ENCODE data around the gene GABBR2. TPM values are rescaled to one million over a fixed set of nuclear protein-coding genes. Genes with fewer than 3 reads are reported as not detected.

The GABBR2 gene
- total RNA-seq, 1 experiment from 2014 or later = 0.33 TPM

- intact Hi-C loops (cut with micrococcal nuclease; ENCODE audit: unreplicated experiment) = loop anchor here (1.0 to 5.0 kb wide), 4 partner anchors 58 to 341 kb away; partner anchors contain the start of genes TRIM14 and TRMO
- H3K36me3 Mint-ChIP-seq (ENCODE audit: insufficient read depth, unreplicated experiment) = no peaks in the 10 kb centered on the region
- CTCF ChIA-PET = interaction anchor here (0.7 to 1.9 kb wide), 3 partner anchors 41 to 1562 kb away, joined by 3 to 7 read pairs (median 3); no protein-coding TSS in a partner anchor
- H3K4me1 Mint-ChIP-seq (ENCODE audit: low read depth, unreplicated experiment) = no peaks in the 10 kb centered on the region
- H3K4me3 Mint-ChIP-seq (ENCODE audit: low read depth, unreplicated experiment) = no peak overlapping the region
- BruUV-seq (replicated peaks) = no TSS peak
- peaks cover 21% of the 10 kb centered on the region for H3K27me3 Mint-ChIP-seq (ENCODE audit: unreplicated experiment)
- DNase-seq = peak; percentile 75
- no peaks in the 10 kb centered on the region for H3K9me3 Mint-ChIP-seq (ENCODE audit: low read depth, unreplicated experiment)
- H3K27ac Mint-ChIP-seq (ENCODE audit: unreplicated experiment) = no peak overlapping the region
- peak; percentile 80 for TF ChIP-seq CTCF (IDR thresholded peaks at IDR 0.05; ENCODE audit: unreplicated experiment)
Measured at GRCh38 chr9:98263482-98264357, 445.0 kb downstream of the GABBR2 start.

GRCh38 chr9:98263080-98263479 lies 445.7 kb downstream of the GABBR2 start:
- peaks cover 14% of the 10 kb centered on the region for H3K27me3 Mint-ChIP-seq (ENCODE audit: unreplicated experiment)
- H3K9me3 Mint-ChIP-seq (ENCODE audit: low read depth, unreplicated experiment) = no peaks in the 10 kb centered on the region
- no TSS peak for BruUV-seq (replicated peaks)
- no peak overlapping the region for H3K27ac Mint-ChIP-seq (ENCODE audit: unreplicated experiment)
- no peak overlapping the region for H3K4me3 Mint-ChIP-seq (ENCODE audit: low read depth, unreplicated experiment)
- DNase-seq = no peak
- no peaks in the 10 kb centered on the region for H3K36me3 Mint-ChIP-seq (ENCODE audit: insufficient read depth, unreplicated experiment)
- CTCF ChIA-PET = interaction anchor here (0.7 to 1.9 kb wide), 3 partner anchors 40 to 1563 kb away, joined by 3 to 7 read pairs (median 3); no protein-coding TSS in a partner anchor
- no peak for TF ChIP-seq CTCF (IDR thresholded peaks at IDR 0.05; ENCODE audit: unreplicated experiment)
- intact Hi-C loops (cut with micrococcal nuclease; ENCODE audit: unreplicated experiment) = loop anchor here (1.0 to 5.0 kb wide), 3 partner anchors 146 to 341 kb away; partner anchors contain the start of genes TRIM14 and TRMO
- H3K4me1 Mint-ChIP-seq (ENCODE audit: low read depth, unreplicated experiment) = no peaks in the 10 kb centered on the region

GRCh38 chr9:98262056-98262455 lies 446.7 kb downstream of the GABBR2 start:
- intact Hi-C loops (cut with micrococcal nuclease; ENCODE audit: unreplicated experiment) = loop anchor here (5.0 kb wide), 2 partner anchors 145 to 340 kb away; partner anchors contain the start of genes TRIM14 and TRMO
- Mint-ChIP-seq H3K9me3 (ENCODE audit: low read depth, unreplicated experiment) (no peaks in the 10 kb centered on the region), H3K4me1 (ENCODE audit: low read depth, unreplicated experiment) (no peaks in the 10 kb centered on the region), H3K36me3 (ENCODE audit: insufficient read depth, unreplicated experiment) (no peaks in the 10 kb centered on the region), H3K27ac (ENCODE audit: unreplicated experiment) (no peak overlapping the region), H3K4me3 (ENCODE audit: low read depth, unreplicated experiment) (no peak overlapping the region), H3K27me3 (ENCODE audit: unreplicated experiment) (peaks cover 4% of the 10 kb centered on the region)
- no peak for DNase-seq
- no TSS peak for BruUV-seq (replicated peaks)
- TF ChIP-seq CTCF (IDR thresholded peaks at IDR 0.05; ENCODE audit: unreplicated experiment) = no peak
- CTCF ChIA-PET = interaction anchor here (1.9 kb wide), 1 partner anchor 141 kb away, joined by 7 read pairs; no protein-coding TSS in a partner anchor

- H3K4me1 Mint-ChIP-seq (ENCODE audit: low read depth, unreplicated experiment) = no peaks in the 10 kb centered on the region
- TF ChIP-seq CTCF (IDR thresholded peaks at IDR 0.05; ENCODE audit: unreplicated experiment) = no peak
- BruUV-seq (replicated peaks) = no TSS peak
- intact Hi-C loops (cut with micrococcal nuclease; ENCODE audit: unreplicated experiment) = loop anchor here (5.0 kb wide), 2 partner anchors 143 to 338 kb away; partner anchors contain the start of genes TRIM14 and TRMO
- no peak overlapping the region for H3K27ac Mint-ChIP-seq (ENCODE audit: unreplicated experiment)
- H3K9me3 Mint-ChIP-seq (ENCODE audit: low read depth, unreplicated experiment) = no peaks in the 10 kb centered on the region
- CTCF ChIA-PET = interaction anchor here (0.5 kb wide), 1 partner anchor 204 kb away, joined by 8 read pairs; the partner anchor contains the start of gene NANS
- no peaks in the 10 kb centered on the region for H3K27me3 Mint-ChIP-seq (ENCODE audit: unreplicated experiment)
- H3K36me3 Mint-ChIP-seq (ENCODE audit: insufficient read depth, unreplicated experiment) = peaks cover 13% of the 10 kb centered on the region
- no peak overlapping the region for H3K4me3 Mint-ChIP-seq (ENCODE audit: low read depth, unreplicated experiment)
- DNase-seq = no peak
Measured at GRCh38 chr9:98260635-98261034, 448.1 kb downstream of the GABBR2 start.
